RWPE2 (cell line): ENCODE results near the gene SERPINE3.

Experiments
- ATAC-seq: fragments of 200-7000 bp; cut with Tn5 transposase; 3 replicates; pipeline ENCODE4 v1.9.1; 2021; ENCODE audit warnings: low read depth
- DNase-seq: peaks from one replicate; pipeline ENCODE4 v3.0.0-alpha.2; 2020; ENCODE audit warnings: low spot score
- H3K27ac ChIP-seq: fragments of 450-650 bp; 2 replicates; pipeline ENCODE4 v1.5.1; 2017; ENCODE audit warnings: mild to moderate bottlenecking; ENCODE audit not compliant: poor library complexity, severe bottlenecking
- H3K27me3 ChIP-seq: fragments of 250-450 bp; sonication (Bioruptor Pico); 2 replicates; pipeline ENCODE4 v1.5.1; 2021; ENCODE audit warnings: mild to moderate bottlenecking, moderate library complexity; ENCODE audit not compliant: insufficient read depth, poor library complexity, severe bottlenecking
- H3K36me3 ChIP-seq: fragments of 250-450 bp; sonication (Bioruptor Pico); 2 replicates; pipeline ENCODE4 v1.5.1; 2020; ENCODE audit warnings: low read depth, mild to moderate bottlenecking, moderate library complexity
- H3K4me1 ChIP-seq: fragments of 250-450 bp; sonication (Bioruptor Pico); 2 replicates; pipeline ENCODE4 v1.5.1; 2021; ENCODE audit warnings: mild to moderate bottlenecking, moderate library complexity; ENCODE audit not compliant: insufficient read depth, poor library complexity, severe bottlenecking
- H3K4me3 ChIP-seq: fragments of 250-450 bp; sonication (Bioruptor Pico); 2 replicates; pipeline ENCODE4 v1.5.1; 2021; ENCODE audit warnings: mild to moderate bottlenecking, moderate library complexity; ENCODE audit not compliant: severe bottlenecking
- H3K9me3 ChIP-seq: fragments of 250-450 bp; sonication (Bioruptor Pico); 2 replicates; pipeline ENCODE4 v1.5.1; 2021; ENCODE audit warnings: mild to moderate bottlenecking, moderate library complexity; ENCODE audit not compliant: severe bottlenecking
- CTCF ChIP-seq: fragments of 450-650 bp; IDR thresholded peaks from one replicate; pipeline ENCODE4 v1.5.1; 2017; ENCODE audit warnings: mild to moderate bottlenecking, moderate library complexity; ENCODE audit not compliant: poor library complexity, severe bottlenecking

The SERPINE3 gene

GRCh38 chr13:51321836-51322235 is 17.7 kb upstream of the SERPINE3 start:
- Histone ChIP-seq H3K4me1 (no peaks in the 10 kb centered on the region), H3K27ac (no peak overlapping the region), H3K4me3 (no peak overlapping the region), H3K27me3 (no peaks in the 10 kb centered on the region), H3K36me3 (no peaks in the 10 kb centered on the region), H3K9me3 (no peaks in the 10 kb centered on the region)
- no peak for TF ChIP-seq CTCF
- ATAC-seq, result no peak
- DNase-seq, result no peak

GRCh38 chr13:51322826-51323225 is 16.7 kb upstream of the SERPINE3 start:
- TF ChIP-seq CTCF, result no peak
- H3K27ac ChIP-seq, result no peak overlapping the region
- no peak overlapping the region for H3K4me3 ChIP-seq
- no peaks in the 10 kb centered on the region for H3K36me3 ChIP-seq
- no peaks in the 10 kb centered on the region for H3K9me3 ChIP-seq
- H3K4me1 ChIP-seq, result no peaks in the 10 kb centered on the region
- DNase-seq (no peak), ATAC-seq (no peak)
- H3K27me3 ChIP-seq, result no peaks in the 10 kb centered on the region

GRCh38 chr13:51323824-51324511 is 15.5 kb upstream of the SERPINE3 start:
- H3K27me3 ChIP-seq, result no peaks in the 10 kb centered on the region
- H3K27ac ChIP-seq, result no peak overlapping the region
- H3K36me3 ChIP-seq, result no peaks in the 10 kb centered on the region
- no peak for TF ChIP-seq CTCF
- no peak for ATAC-seq
- DNase-seq, result no peak
- no peak overlapping the region for H3K4me3 ChIP-seq
- H3K9me3 ChIP-seq, result no peaks in the 10 kb centered on the region
- H3K4me1 ChIP-seq, result no peaks in the 10 kb centered on the region

- Histone ChIP-seq H3K9me3 (no peaks in the 10 kb centered on the region), H3K4me1 (no peaks in the 10 kb centered on the region), H3K27me3 (no peaks in the 10 kb centered on the region), H3K27ac (no peak overlapping the region), H3K36me3 (no peaks in the 10 kb centered on the region), H3K4me3 (no peak overlapping the region)
- no peak for TF ChIP-seq CTCF
- ATAC-seq, result no peak
- no peak for DNase-seq
These were observed 14.6 kb upstream of the SERPINE3 start for GRCh38 chr13:51324714-51325420.

- Histone ChIP-seq H3K9me3 (no peaks in the 10 kb centered on the region), H3K4me3 (no peak overlapping the region), H3K27ac (no peak overlapping the region), H3K36me3 (no peaks in the 10 kb centered on the region), H3K4me1 (no peaks in the 10 kb centered on the region), H3K27me3 (no peaks in the 10 kb centered on the region)
- TF ChIP-seq CTCF, result no peak
- ATAC-seq (no peak), DNase-seq (no peak)
These were observed 13.7 kb upstream of the SERPINE3 start for GRCh38 chr13:51325837-51326236.
